ENCODE data around the gene POLG2. TPM values are rescaled to one million over a fixed set of nuclear protein-coding genes. Genes with fewer than 3 reads are reported as not detected.

POLG2 gene
- total and polyA plus RNA-seq, 2 experiments from 2014 or later, result 17.0 to 22.2 TPM

DNA sequence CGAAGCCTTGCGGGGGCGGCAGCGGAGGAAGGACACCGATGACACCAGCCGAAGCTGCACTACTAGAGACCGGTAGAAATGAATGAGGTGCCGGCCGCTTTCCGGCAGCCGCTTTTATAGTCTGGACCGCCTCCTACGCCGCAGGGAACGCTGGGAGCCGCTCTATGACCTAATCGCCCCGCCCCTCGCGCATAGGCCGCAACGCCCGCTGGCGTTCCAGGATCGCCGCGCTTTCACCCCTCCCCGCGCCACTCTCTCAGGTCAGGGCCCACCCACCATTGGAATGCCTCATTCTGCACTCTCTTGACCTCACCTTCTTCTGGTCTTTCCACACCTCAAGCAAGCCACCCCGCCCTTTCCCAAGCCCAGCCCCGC, 9.3 kb upstream of the POLG2 start, which contains the start of gene DDX5:
Gene DDX5, minus strand, starts transcription at position 89 of the 375 bp plus-strand sequence. CDS start 170 bp downstream, outside the sequence.
- Histone ChIP-seq H3K27me3 (no peaks in the 10 kb centered on the region), H3K36me3 (peaks cover 41% of the 10 kb centered on the region), H3K27ac (peak within 1 kb of the TSS; percentile 99), H3K4me1 (ENCODE audit: low read depth) (peaks cover 14% of the 10 kb centered on the region), H3K4me3 (peak within 1 kb of the TSS; percentile 96), H3K9me3 (ENCODE audit: low read depth) (no peaks in the 10 kb centered on the region)
- peak; percentile 97 to 98 for DNase-seq (ENCODE audit: low read depth in 1 of 2, low spot score in 1 of 2)
- TF ChIP-seq, protein P1, sequence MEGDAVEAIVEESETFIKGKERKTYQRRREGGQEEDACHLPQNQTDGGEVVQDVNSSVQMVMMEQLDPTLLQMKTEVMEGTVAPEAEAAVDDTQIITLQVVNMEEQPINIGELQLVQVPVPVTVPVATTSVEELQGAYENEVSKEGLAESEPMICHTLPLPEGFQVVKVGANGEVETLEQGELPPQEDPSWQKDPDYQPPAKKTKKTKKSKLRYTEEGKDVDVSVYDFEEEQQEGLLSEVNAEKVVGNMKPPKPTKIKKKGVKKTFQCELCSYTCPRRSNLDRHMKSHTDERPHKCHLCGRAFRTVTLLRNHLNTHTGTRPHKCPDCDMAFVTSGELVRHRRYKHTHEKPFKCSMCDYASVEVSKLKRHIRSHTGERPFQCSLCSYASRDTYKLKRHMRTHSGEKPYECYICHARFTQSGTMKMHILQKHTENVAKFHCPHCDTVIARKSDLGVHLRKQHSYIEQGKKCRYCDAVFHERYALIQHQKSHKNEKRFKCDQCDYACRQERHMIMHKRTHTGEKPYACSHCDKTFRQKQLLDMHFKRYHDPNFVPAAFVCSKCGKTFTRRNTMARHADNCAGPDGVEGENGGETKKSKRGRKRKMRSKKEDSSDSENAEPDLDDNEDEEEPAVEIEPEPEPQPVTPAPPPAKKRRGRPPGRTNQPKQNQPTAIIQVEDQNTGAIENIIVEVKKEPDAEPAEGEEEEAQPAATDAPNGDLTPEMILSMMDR (IDR thresholded peaks at IDR 0.05; ENCODE audit: low read depth, low read length), result no peak

GRCh38 chr17:64505340-64506200, 8.7 kb upstream of the POLG2 start:
- peak overlapping the region; percentile 99 for H3K27ac ChIP-seq
- peak overlapping the region; percentile 96 for H3K4me3 ChIP-seq
- DNase-seq (ENCODE audit: low read depth in 1 of 2, low spot score in 1 of 2), result peak; percentile 89 to 92
- TF ChIP-seq, protein P1 (IDR thresholded peaks at IDR 0.05; ENCODE audit: low read depth, low read length), result no peak
- no peaks in the 10 kb centered on the region for H3K27me3 ChIP-seq
- H3K9me3 ChIP-seq (ENCODE audit: low read depth), result no peaks in the 10 kb centered on the region
- peaks cover 14% of the 10 kb centered on the region for H3K4me1 ChIP-seq (ENCODE audit: low read depth)
- peaks cover 43% of the 10 kb centered on the region for H3K36me3 ChIP-seq

GRCh38 chr17:64504769-64505339, 8.0 kb upstream of the POLG2 start:
- Histone ChIP-seq H3K9me3 (ENCODE audit: low read depth) (no peaks in the 10 kb centered on the region), H3K27me3 (no peaks in the 10 kb centered on the region), H3K27ac (peak overlapping the region; percentile 99), H3K4me3 (peak overlapping the region; percentile 96), H3K36me3 (peaks cover 45% of the 10 kb centered on the region), H3K4me1 (ENCODE audit: low read depth) (peaks cover 14% of the 10 kb centered on the region)
- peak in 1 of 2 donors; percentile 92 for DNase-seq (ENCODE audit: low read depth in 1 of 2, low spot score in 1 of 2)
- TF ChIP-seq, protein P1 (IDR thresholded peaks at IDR 0.05; ENCODE audit: low read depth, low read length), result no peak

GRCh38 chr17:64503821-64504768, 7.2 kb upstream of the POLG2 start:
- Histone ChIP-seq H3K4me1 (ENCODE audit: low read depth) (peaks cover 14% of the 10 kb centered on the region), H3K27me3 (no peaks in the 10 kb centered on the region), H3K4me3 (peak overlapping the region; percentile 96), H3K27ac (peak overlapping the region; percentile 99), H3K9me3 (ENCODE audit: low read depth) (no peaks in the 10 kb centered on the region), H3K36me3 (peaks cover 53% of the 10 kb centered on the region)
- TF ChIP-seq, protein P1 (IDR thresholded peaks at IDR 0.05; ENCODE audit: low read depth, low read length), result no peak
- no peak for DNase-seq (ENCODE audit: low read depth in 1 of 2, low spot score in 1 of 2)

- Histone ChIP-seq H3K4me1 (ENCODE audit: low read depth) (peaks cover 10% of the 10 kb centered on the region), H3K9me3 (ENCODE audit: low read depth) (no peaks in the 10 kb centered on the region), H3K36me3 (peaks cover 59% of the 10 kb centered on the region), H3K4me3 (no peak overlapping the region), H3K27ac (peak overlapping the region; percentile 10), H3K27me3 (no peaks in the 10 kb centered on the region)
- no peak for DNase-seq (ENCODE audit: low read depth in 1 of 2, low spot score in 1 of 2)
- TF ChIP-seq, protein P1 (IDR thresholded peaks at IDR 0.05; ENCODE audit: low read depth, low read length), result no peak
These were observed 6.5 kb upstream of the POLG2 start for GRCh38 chr17:64503341-64503740.

Measured in cardiac muscle cell (in vitro differentiated cells and primary cell).